Activated T-cell treated with anti-CD3 and anti-CD28 coated beads, Interleukin-2, amount 50 U/mL, for 24 hours (primary cell): ENCODE results near the gene PAXX.

Experiments
- DNase-seq: peaks from one replicate; pipeline ENCODE4 v3.0.0-alpha.2; 2020
- H3K27ac Mint-ChIP-seq: 2 replicates; pipeline ENCODE4 v1.8.0; 2020; ENCODE audit warnings: mild to moderate bottlenecking, mixed read lengths
- H3K27me3 Mint-ChIP-seq: 2 replicates; pipeline ENCODE4 v1.8.0; 2020; ENCODE audit warnings: mixed read lengths
- H3K36me3 Mint-ChIP-seq: 2 replicates; pipeline ENCODE4 v1.8.0; 2020; ENCODE audit warnings: low read depth, mixed read lengths
- H3K4me1 Mint-ChIP-seq: 2 replicates; pipeline ENCODE4 v1.8.0; 2020; ENCODE audit warnings: low read depth, mixed read lengths
- H3K4me3 Mint-ChIP-seq: 2 replicates; pipeline ENCODE4 v1.8.0; 2020; ENCODE audit warnings: mild to moderate bottlenecking, moderate library complexity, mixed read lengths
- H3K9me3 Mint-ChIP-seq: 2 replicates; pipeline ENCODE4 v1.8.0; 2020; ENCODE audit warnings: mixed read lengths

PAXX gene

GRCh38 chr9:137018761-137019559 is 26.7 kb downstream of the PAXX start:
- no peaks in the 10 kb centered on the region for H3K4me1 Mint-ChIP-seq

GRCh38 chr9:137019891-137020683 is 27.9 kb downstream of the PAXX start:
- no peak overlapping the region for H3K4me3 Mint-ChIP-seq
- H3K27me3 Mint-ChIP-seq = no peaks in the 10 kb centered on the region
- peaks cover 6% of the 10 kb centered on the region for H3K36me3 Mint-ChIP-seq
- no peak overlapping the region for H3K27ac Mint-ChIP-seq
- no peaks in the 10 kb centered on the region for H3K4me1 Mint-ChIP-seq
- DNase-seq = no peak
- no peaks in the 10 kb centered on the region for H3K9me3 Mint-ChIP-seq

More at GRCh38 chr9:137018761-137019559, 26.7 kb downstream of the PAXX start:
- H3K4me3 Mint-ChIP-seq = no peak overlapping the region
- H3K9me3 Mint-ChIP-seq = no peaks in the 10 kb centered on the region
- no peak overlapping the region for H3K27ac Mint-ChIP-seq
- H3K36me3 Mint-ChIP-seq = peaks cover 9% of the 10 kb centered on the region
- no peaks in the 10 kb centered on the region for H3K27me3 Mint-ChIP-seq
- no peak for DNase-seq

DNA sequence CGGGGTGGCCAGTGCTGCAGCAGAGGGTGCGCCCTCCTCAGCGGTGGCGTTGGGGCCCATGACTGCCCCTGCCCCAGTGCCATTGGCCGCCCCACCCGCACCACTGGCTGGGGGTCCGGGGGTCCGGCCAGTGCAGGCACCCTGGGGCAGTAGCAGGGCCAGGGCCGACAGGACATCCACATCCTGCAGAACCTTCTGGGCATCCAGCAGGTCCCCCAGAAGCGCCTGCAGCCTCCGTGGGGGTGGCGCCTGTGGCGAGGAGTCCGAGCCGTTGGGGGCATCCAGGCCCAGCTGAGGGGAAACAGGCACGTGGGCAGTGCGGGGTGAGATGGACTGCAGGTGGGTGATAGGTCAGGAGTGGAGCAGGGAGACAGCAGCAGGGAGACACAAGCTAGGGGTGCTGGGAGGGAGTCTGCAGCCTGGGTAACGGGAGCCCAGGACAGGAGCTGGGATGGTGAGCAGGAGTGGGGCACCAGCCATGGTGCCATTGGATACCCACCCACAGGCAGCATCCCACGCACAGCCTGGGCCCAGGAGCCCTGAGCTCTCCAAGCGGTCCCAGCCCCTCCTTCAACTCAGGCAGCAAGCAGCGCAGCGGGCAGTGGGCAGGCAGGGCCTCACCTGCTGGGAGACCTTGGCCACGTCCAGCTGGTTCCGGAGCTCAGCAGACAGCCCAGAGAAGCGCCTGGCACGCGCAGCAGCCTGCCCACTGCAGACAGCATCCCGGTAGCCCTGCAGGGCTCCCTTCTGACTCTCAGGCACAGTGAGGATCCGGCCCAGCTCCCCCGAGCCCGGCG is 28.7 kb downstream of the PAXX start:
- Mint-ChIP-seq H3K4me1 (no peaks in the 10 kb centered on the region), H3K27ac (no peak overlapping the region), H3K4me3 (no peak overlapping the region), H3K9me3 (no peaks in the 10 kb centered on the region), H3K27me3 (no peaks in the 10 kb centered on the region), H3K36me3 (peaks cover 4% of the 10 kb centered on the region)
- no peak for DNase-seq

GRCh38 chr9:137021568-137021978 is 29.4 kb downstream of the PAXX start:
- no peaks in the 10 kb centered on the region for H3K9me3 Mint-ChIP-seq
- H3K4me3 Mint-ChIP-seq = no peak overlapping the region
- no peak overlapping the region for H3K27ac Mint-ChIP-seq
- H3K4me1 Mint-ChIP-seq = peaks cover 3% of the 10 kb centered on the region
- no peaks in the 10 kb centered on the region for H3K27me3 Mint-ChIP-seq
- peaks cover 4% of the 10 kb centered on the region for H3K36me3 Mint-ChIP-seq
- DNase-seq = no peak

DNA sequence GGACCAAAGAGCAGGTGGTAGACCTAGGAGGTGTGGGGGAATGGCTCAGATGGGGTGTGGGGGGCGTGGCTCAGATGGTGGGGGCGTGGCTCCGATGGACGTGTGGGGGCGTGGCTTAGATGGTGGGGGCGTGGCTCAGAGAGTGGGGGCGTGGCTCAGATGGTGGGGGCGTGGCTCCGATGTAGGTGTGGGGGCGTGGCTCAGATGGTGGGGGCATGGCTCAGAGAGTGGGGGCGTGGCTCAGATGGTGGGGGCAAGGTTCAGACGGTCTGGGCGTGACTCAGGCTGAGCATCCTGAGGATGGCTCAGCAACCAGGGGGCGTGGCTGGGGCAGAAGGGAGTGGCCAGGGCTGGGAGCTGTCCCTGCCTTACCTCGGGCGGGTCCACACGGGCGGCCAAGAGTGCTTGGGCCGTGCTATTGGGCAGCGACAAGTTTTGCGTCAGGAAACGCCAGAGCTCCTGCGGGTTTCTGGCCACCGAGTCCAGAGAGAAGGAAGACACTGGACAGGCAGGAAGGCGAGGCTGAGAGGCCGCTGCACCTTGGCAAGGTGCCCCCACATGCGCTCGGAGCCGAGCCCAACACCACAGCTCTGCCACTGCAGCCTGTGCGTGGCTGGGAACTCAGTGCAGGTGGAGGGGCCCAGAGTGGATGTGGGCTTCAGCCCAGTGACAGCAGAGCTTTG is 29.9 kb downstream of the PAXX start:
- peak overlapping the region; percentile 41 for H3K27ac Mint-ChIP-seq
- H3K4me3 Mint-ChIP-seq = no peak overlapping the region
- H3K36me3 Mint-ChIP-seq = peaks cover under 1% of the 10 kb centered on the region
- no peaks in the 10 kb centered on the region for H3K9me3 Mint-ChIP-seq
- peak; percentile 79 for DNase-seq
- H3K27me3 Mint-ChIP-seq = no peaks in the 10 kb centered on the region
- peaks cover 7% of the 10 kb centered on the region for H3K4me1 Mint-ChIP-seq

DNA sequence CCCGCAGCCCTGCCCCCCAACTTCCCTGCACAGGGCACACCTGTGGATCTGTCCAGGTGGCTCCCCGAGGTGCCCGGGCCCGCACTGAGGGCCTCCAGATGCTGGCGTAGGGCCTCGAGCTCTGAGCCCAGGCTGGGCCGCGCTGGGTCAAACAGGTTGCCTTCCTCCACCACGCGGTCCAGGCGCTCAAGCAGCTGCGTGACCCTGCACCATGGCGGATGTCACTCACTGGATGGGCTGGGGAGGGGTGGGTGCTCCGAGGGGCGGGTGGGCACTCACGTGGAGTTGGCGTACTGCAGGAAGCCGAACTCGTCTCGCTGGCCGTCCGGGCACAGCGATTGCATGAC is 30.4 kb downstream of the PAXX start:
- no peaks in the 10 kb centered on the region for H3K36me3 Mint-ChIP-seq
- no peaks in the 10 kb centered on the region for H3K9me3 Mint-ChIP-seq
- no peak overlapping the region for H3K27ac Mint-ChIP-seq
- peaks cover 10% of the 10 kb centered on the region for H3K4me1 Mint-ChIP-seq
- DNase-seq = no peak
- H3K4me3 Mint-ChIP-seq = no peak overlapping the region
- no peaks in the 10 kb centered on the region for H3K27me3 Mint-ChIP-seq

DNA sequence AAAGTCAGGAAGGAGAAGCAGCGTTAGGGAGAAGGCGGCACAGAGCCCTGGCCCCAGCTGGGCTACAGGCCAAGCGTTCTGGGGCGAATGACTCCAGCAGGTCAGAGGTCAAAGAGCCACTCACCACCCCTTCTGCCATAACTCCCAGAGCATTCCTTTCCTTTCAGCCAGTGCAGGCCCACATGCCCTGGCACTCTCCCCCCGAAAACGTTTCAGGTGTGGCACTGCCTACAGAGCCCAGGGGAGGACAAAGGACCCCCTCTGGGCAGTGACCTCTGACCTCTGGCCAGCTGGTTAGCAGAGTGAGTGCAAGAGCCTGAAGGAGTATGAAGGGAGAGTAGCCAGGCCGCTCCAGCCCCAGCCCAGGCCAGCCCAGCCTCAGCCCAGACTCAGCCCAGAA is 30.9 kb downstream of the PAXX start:
- Mint-ChIP-seq H3K9me3 (no peaks in the 10 kb centered on the region), H3K27me3 (no peaks in the 10 kb centered on the region), H3K4me1 (peaks cover 10% of the 10 kb centered on the region), H3K27ac (no peak overlapping the region), H3K4me3 (no peak overlapping the region), H3K36me3 (no peaks in the 10 kb centered on the region)
- no peak for DNase-seq

DNA sequence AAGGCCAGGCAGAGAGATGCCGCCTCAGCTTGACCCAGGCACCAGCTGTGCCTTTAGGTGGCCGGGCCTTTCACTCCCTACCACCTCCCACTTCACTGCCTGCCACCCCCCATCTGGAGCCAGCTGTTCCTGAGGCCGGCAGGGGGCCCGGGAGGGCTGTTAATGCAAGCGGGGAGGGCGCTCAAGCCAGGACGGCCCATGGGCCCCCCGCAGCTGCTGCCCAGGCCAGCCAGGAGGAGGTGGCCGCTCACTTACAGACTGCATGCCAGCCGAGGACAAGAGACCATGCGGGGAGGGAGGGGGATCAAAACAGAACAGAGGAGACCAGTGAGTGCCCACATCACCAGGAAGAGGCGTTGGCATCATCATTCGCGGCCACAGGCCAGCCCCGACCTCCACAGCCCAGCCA is 31.4 kb downstream of the PAXX start:
- H3K36me3 Mint-ChIP-seq = no peaks in the 10 kb centered on the region
- H3K4me3 Mint-ChIP-seq = no peak overlapping the region
- H3K27ac Mint-ChIP-seq = no peak overlapping the region
- H3K9me3 Mint-ChIP-seq = no peaks in the 10 kb centered on the region
- no peaks in the 10 kb centered on the region for H3K27me3 Mint-ChIP-seq
- peaks cover 11% of the 10 kb centered on the region for H3K4me1 Mint-ChIP-seq
- no peak for DNase-seq

- no peak overlapping the region for H3K4me3 Mint-ChIP-seq
- H3K36me3 Mint-ChIP-seq = no peaks in the 10 kb centered on the region
- H3K9me3 Mint-ChIP-seq = no peaks in the 10 kb centered on the region
Measured at GRCh38 chr9:137025517-137025966, 33.3 kb downstream of the PAXX start.

GRCh38 chr9:137026384-137026783 is 34.2 kb downstream of the PAXX start:
- H3K27ac Mint-ChIP-seq = no peak overlapping the region
- no peak overlapping the region for H3K4me3 Mint-ChIP-seq
- H3K4me1 Mint-ChIP-seq = peaks cover 36% of the 10 kb centered on the region
- no peak for DNase-seq
- H3K27me3 Mint-ChIP-seq = no peaks in the 10 kb centered on the region
- no peaks in the 10 kb centered on the region for H3K9me3 Mint-ChIP-seq
- no peaks in the 10 kb centered on the region for H3K36me3 Mint-ChIP-seq

More at GRCh38 chr9:137025517-137025966, 33.3 kb downstream of the PAXX start:
- Mint-ChIP-seq H3K4me1 (peaks cover 31% of the 10 kb centered on the region), H3K27me3 (no peaks in the 10 kb centered on the region), H3K27ac (no peak overlapping the region)
- no peak for DNase-seq

DNA sequence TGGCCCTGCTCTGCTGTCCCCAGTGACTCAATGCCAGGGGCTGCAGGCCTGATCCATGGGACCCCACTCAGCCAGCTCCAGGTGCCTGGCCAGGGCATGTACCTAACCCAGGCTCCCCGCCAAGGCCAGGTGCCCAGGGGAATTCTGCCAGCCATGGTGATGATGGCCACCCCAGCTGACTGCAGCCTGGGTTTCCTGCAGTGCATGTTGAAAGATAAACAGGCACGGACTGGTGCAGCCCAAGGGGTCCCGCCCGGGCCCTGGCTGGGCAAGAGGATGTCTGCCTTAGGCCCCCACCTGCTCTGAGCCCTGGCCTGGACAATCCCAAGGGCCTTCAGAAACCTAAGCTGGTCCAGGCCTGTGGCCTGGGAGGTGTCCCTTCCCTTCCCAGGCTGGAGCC is 34.6 kb downstream of the PAXX start:
- Mint-ChIP-seq H3K27ac (no peak overlapping the region), H3K36me3 (no peaks in the 10 kb centered on the region), H3K27me3 (no peaks in the 10 kb centered on the region), H3K9me3 (no peaks in the 10 kb centered on the region), H3K4me3 (peak overlapping the region; percentile 71), H3K4me1 (peaks cover 39% of the 10 kb centered on the region)
- peak; percentile 41 for DNase-seq

GRCh38 chr9:137027369-137028262 is 35.4 kb downstream of the PAXX start, which contains the start of gene ABCA2:
Gene ABCA2 (minus strand): TSS chr9:137028237. CDS start chr9:137028140, 97 bp downstream.
- H3K4me1 Mint-ChIP-seq = peaks cover 45% of the 10 kb centered on the region

More at GRCh38 chr9:137027369-137028262, 35.4 kb downstream of the PAXX start, which contains the start of gene ABCA2:
- DNase-seq = peak; percentile 45
- H3K27me3 Mint-ChIP-seq = no peaks in the 10 kb centered on the region
- H3K9me3 Mint-ChIP-seq = no peaks in the 10 kb centered on the region
- peak within 1 kb of the TSS; percentile 74 for H3K27ac Mint-ChIP-seq
- no peaks in the 10 kb centered on the region for H3K36me3 Mint-ChIP-seq
- peak within 1 kb of the TSS; percentile 71 for H3K4me3 Mint-ChIP-seq
